CD4-positive, alpha-beta T cell treated with Interleukin-4 for 1 hour (primary cell): ENCODE measurements around the gene GPR137C.
A peak's percentile ranks its signal among the peaks of the same experiment; 100 is the strongest.
"Not testable (repeated sequence)": the region's sequence is repeated elsewhere in the genome, so short reads cannot be mapped to it uniquely, and the experiment has no call there.

Source experiments
- DNase-seq, 2 donors: peaks; one replicate each; pipeline ENCODE4 v3.0.0-alpha.2; 2020 to 2022

The GPR137C gene

DNA sequence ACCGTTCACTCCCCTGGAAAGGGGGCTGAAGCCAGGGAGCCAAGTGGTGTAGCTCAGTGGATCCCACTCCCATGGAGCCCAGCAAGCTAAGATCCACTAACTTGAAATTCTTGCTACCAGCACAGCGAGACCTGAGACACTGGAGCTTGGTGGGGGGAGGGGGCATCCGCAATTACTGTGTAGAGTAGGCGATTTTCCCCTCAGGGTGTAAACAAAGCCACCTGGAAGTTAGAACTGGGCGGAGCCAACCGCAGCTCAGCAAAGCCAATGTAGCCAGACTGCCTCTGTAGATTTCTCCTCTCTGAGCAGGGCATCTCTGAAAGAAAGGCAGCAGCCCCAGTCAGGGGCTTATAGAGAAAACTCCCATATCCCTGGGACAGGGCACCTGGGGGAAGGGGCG is 15.8 kb downstream of the GPR137C start:
- DNase-seq = not testable (repeated sequence)

GRCh38 chr14:52575858-52576257 is 23.2 kb downstream of the GPR137C start:
- DNase-seq = no peak

GRCh38 chr14:52583544-52583943 is 30.9 kb downstream of the GPR137C start:
- no peak for DNase-seq

- DNase-seq = no peak
Observed at GRCh38 chr14:52589646-52590045, 37.0 kb downstream of the GPR137C start.

GRCh38 chr14:52590318-52590717 is 37.7 kb downstream of the GPR137C start:
- DNase-seq = no peak

DNA sequence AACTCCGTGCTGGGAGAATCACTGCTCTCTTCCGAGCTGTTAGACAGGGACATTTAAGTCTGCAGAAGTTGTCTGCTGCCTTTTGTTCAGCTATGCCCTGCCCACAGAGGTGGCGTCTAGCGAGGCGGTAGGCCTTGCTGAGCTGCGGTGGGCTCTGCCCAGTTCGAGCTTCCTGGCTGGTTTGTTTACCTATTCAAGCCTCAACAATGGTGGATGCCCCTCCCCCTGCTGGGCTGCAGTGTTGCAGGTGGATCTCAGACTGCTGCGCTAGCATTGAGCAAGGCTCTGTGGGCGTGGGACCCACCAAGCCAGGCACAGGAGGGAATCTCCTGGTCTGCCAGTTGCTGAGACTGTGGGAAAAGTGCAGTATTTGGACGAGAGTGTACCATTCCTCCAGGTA is 43.7 kb downstream of the GPR137C start:
- DNase-seq = no peak

- no peak for DNase-seq
Observed at GRCh38 chr14:52596861-52597260, 44.2 kb downstream of the GPR137C start.

DNA sequence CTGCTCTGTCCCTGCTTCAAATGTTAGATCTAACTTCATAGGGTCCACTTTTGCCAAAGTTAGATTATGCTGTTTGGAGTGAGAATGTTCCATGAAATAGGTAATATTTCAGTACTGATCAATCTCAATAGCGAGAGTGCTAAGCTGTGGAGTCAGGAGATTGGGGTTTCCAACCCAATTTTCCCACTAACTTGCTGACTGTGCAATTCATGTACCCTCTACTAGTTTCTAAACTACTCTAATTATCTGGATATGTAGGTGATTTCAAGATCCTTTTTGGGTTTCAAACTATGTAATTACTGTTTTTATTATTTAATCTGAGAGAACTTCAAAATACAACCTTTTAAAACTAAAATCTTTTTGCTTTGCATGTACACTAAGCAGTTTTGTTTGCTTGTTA is 45.9 kb downstream of the GPR137C start:
- no peak for DNase-seq

- no peak for DNase-seq
Observed at GRCh38 chr14:52599974-52600373, 47.3 kb downstream of the GPR137C start.

DNA sequence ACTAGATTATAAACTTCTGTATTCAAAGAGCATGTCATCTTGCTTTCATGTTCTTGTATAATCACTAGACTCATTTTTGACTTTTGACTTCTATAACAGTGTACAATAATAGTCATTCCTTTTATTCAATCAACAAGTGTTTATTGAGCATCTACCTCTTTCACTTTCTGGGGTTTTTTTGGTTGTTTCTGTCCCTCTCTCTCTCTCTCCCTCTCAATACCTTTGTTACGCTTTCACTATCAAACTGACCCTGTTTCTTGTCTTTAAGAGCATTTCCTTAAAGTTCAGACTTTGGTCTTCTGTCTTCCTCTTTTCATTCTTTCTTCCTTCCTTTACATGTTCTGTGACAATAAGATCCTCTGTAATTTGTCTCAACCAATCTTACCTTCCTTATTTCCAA is 49.5 kb downstream of the GPR137C start:
- DNase-seq = no peak

DNA sequence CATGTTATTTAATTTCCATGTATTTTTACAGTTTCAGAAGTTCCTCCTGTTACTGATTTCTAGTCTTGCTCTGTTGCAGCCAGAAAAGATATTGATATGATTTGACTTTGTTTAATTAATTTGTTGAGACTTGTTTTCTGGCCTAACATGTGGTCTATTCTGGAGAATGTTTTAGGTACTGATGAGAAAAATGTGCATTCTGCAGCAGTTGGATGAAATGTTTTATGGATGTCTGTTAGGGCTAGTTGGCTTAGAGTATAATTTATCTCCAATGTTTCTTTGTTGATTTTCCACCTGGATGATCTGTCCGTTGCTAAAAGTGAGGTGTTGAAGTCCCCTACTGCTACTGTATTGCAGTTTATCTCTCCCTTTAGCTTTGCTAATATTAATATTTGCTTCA is 54.4 kb downstream of the GPR137C start:
- no peak for DNase-seq

DNA sequence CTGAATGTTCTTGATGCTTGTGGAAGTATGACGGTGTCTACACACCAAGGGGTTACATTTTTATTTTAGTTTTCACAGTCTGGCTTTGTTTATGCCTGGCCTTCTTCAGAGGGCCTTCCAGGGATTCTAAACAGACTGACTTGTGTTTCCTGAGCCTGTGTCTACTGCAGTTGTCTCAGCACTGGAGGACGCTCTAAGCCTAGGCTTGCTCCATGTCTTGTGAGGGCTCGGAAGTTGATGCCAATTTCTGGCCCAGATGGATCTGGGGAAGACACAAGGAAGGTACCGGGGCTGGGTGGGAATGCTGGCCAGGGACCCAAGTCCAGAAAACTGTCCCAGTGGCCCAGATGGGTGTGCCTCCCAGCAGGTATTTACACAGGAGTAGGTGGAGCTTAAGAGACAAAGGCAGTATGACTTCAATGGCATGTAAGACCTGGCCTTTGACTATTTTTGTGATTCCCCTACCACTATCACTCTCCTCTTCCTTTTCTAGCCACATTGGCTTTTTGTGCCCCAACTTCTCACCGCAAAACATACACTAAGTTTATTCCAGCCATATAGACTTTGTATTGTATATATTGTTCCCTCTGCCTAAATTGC is 56.9 kb downstream of the GPR137C start:
- no peak for DNase-seq

GRCh38 chr14:52610187-52610586 is 57.6 kb downstream of the GPR137C start:
- no peak for DNase-seq

DNA sequence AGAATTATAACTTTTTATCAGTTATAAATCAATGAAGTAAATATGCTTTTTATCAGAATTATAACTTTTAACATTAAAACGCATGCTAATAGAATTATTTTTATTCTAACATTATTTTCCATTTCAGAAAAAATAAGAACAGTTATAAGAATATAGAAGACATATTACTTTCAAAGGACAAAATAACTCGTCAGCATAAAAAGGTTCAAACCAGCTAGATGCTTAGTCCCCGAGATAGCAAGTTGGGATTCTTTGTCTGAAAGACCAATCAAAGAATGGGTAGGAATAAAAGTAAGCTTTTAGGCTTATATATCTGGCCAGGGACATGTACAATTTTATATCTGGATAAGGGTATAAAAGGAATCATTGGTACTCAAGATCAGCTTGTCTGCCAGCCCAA is 66.0 kb downstream of the GPR137C start:
- no peak for DNase-seq

DNA sequence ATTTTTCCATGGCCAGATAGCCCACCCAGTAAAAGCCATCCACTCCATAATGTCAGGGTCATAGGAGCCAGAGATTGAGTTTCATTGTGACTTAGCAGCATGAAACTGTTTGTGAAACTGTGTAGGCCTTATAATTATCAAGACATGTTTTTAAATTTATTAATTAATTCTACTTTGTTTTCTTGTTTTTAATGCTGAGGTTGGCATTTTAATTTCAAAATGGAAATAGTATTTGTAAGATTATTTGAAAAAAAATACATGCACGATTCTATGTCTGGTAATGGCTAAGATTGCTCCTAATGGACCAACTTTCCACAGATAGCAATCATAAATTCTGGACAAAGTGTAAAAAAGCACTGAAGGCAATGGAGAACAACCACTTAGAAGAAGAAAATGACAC is 67.1 kb downstream of the GPR137C start:
- no peak for DNase-seq

DNA sequence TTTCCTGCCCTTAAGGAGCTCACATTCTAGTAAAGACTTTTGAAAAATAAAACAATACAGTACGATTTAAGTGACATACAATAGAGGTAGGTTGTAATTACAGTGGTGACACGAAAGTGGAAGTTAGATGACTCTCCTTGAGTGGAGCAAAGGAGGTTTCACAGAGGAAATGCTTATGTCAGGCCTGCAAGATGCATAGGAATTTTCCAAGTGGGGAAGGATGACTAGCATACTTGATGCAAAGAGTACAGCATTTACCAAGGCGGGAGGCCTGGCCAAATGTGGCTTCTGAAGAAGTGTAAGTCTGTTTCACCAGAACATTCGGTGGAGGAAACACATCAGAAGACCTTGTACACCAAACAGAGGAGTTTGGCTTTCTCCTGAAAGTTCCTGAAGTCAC is 87.5 kb downstream of the GPR137C start:
- no peak for DNase-seq

GRCh38 chr14:52641745-52642144 is 89.1 kb downstream of the GPR137C start:
- no peak for DNase-seq

DNA sequence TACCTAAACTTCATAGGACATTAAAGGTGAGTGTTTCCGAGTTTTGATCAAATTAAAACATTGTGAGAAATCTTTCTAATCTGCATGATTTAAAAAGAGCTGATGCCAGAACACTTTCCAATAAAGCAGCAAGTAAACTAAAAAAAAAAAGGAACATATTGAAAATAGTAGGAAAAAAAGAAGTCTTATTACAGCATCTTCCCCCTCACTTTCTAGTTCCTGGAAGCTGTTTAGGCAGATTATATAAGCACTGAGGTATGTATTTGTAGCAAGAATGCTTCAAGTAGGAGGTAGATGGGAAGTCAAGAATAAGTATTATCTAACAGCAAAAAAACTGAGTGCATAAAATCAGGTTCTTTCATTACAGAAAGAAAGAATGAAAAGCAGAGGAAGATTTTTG is 96.9 kb downstream of the GPR137C start:
- DNase-seq = no peak

DNA sequence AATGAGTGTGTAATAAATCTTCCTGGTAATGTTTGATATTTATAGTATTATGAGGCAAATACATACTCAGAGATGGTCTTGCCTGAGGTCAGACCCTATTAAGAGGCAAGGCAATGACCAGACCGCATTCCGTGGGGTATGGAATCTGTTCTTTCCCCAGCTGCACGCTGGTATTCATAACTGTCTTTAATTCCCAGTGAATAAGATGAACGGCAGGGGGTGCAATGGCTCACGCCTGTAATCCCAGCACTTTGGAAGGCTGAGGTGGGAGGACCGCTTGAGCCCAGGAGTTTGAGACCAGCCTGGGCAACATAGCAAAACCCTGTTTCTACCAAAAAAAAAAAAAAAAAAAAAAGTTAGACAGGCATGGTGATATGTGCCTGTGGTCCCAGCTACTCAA is 98.1 kb downstream of the GPR137C start:
- no peak for DNase-seq

- no peak for DNase-seq
Observed at GRCh38 chr14:52656905-52657304, 104.3 kb downstream of the GPR137C start.

GRCh38 chr14:52660325-52660724 is 107.7 kb downstream of the GPR137C start:
- no peak for DNase-seq

GRCh38 chr14:52660832-52661231 is 108.2 kb downstream of the GPR137C start:
- DNase-seq = no peak

- no peak for DNase-seq
Observed at GRCh38 chr14:52661314-52661713, 108.7 kb downstream of the GPR137C start.

DNA sequence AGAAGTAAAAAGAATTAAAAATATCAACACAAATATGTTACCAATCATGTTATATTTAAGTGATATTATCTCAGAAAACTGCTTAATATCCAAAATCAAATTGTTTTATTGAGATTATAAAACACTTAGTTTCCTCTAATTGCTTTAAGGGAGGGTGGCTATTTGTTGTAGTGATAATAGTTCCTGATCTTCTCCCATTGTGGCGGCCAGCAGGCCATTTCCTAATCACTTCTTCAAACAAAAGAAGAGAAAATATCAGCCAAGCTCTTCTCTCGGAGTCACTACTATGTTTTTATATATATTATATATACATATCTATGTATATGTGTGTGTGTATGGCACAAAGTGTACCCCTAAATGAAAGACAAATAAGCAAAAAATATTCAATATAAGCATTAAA is 111.2 kb downstream of the GPR137C start:
- no peak for DNase-seq

DNA sequence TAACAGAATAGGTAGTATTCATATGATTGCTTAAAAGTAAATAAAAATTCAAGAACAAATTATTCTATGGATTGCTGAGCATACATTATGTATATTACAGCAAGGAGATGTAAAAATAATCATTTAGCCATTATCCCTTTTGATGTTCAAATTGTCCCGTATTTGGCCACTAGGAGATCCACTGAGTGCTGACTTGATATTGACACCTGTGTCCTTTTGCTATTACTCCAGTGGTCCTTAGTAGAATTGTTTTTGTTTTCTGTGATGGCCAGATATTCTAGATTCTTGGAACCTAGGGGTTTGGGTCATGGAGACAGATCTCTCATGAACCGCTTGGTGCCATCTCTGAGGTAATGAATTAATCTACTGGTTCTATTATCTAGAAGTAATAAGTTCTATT is 126.0 kb downstream of the GPR137C start:
- peak in 1 of 2 donors; percentile 45 for DNase-seq
